ENCODE measurements around the gene PEAK1. TPM values are rescaled to one million over a fixed set of nuclear protein-coding genes. Genes with fewer than 3 reads are reported as not detected.

PEAK1 gene
- total RNA-seq, 2 donors from 2014 or later = 25.4 to 38.4 TPM

DNA sequence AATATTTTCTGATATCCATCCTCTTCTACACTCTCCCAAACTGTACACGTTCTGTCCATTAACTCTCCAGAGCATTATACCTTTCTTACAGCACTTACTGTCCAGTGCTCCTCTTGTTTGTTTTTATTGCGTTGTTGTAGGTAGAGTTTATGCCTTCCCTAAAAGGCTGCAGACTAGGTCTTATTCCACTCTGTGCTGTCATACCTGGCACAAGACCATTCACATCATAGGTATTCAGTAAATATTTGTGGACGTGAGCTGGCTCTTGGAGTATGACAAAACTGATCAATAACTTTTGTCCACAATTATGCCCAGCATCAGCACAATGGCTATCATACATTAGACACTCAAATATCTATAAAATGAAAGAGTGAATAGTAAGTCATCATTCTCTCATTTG is 5.2 kb upstream of the PEAK1 start:
- H3K9me3 Mint-ChIP-seq = no peaks in the 10 kb centered on the region
- no peak overlapping the region for H3K27ac Mint-ChIP-seq
- Histone ChIP-seq H3K4me3 (ENCODE audit: low read length) (no peak overlapping the region), H3K4me1 (ENCODE audit: control insufficient read depth, insufficient read depth, low read length) (no peaks in the 10 kb centered on the region), H3K36me3 (ENCODE audit: control insufficient read depth, insufficient read depth, low read length) (no peaks in the 10 kb centered on the region), H3K27me3 (ENCODE audit: control insufficient read depth, insufficient read depth, low read length, poor library complexity, severe bottlenecking) (no peaks in the 10 kb centered on the region), H3K9ac (ENCODE audit: extremely low read depth, low read length, poor library complexity, severe bottlenecking) (no peak overlapping the region), H3K9me3 (ENCODE audit: control insufficient read depth, low read length) (no peaks in the 10 kb centered on the region), H3K27ac (ENCODE audit: low read depth, low read length) (no peak overlapping the region)
- TF ChIP-seq, protein P1, sequence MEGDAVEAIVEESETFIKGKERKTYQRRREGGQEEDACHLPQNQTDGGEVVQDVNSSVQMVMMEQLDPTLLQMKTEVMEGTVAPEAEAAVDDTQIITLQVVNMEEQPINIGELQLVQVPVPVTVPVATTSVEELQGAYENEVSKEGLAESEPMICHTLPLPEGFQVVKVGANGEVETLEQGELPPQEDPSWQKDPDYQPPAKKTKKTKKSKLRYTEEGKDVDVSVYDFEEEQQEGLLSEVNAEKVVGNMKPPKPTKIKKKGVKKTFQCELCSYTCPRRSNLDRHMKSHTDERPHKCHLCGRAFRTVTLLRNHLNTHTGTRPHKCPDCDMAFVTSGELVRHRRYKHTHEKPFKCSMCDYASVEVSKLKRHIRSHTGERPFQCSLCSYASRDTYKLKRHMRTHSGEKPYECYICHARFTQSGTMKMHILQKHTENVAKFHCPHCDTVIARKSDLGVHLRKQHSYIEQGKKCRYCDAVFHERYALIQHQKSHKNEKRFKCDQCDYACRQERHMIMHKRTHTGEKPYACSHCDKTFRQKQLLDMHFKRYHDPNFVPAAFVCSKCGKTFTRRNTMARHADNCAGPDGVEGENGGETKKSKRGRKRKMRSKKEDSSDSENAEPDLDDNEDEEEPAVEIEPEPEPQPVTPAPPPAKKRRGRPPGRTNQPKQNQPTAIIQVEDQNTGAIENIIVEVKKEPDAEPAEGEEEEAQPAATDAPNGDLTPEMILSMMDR (conservative IDR thresholded peaks at IDR 0.05) = no peak
- H3K27me3 Mint-ChIP-seq (ENCODE audit: insufficient read depth) = no peaks in the 10 kb centered on the region
- no peak overlapping the region for H3K4me3 Mint-ChIP-seq
- 92 to 100% methylated on average over 1 to 3 of the region's 3 CpGs for WGBS, 2 experiments (ENCODE audit: insufficient coverage in 1 of 2, insufficient read length in 1 of 2)
- DNase-seq = no peak
- peaks cover 13% of the 10 kb centered on the region for H3K4me1 Mint-ChIP-seq
- no peaks in the 10 kb centered on the region for H3K36me3 Mint-ChIP-seq (ENCODE audit: low read depth)

DNA sequence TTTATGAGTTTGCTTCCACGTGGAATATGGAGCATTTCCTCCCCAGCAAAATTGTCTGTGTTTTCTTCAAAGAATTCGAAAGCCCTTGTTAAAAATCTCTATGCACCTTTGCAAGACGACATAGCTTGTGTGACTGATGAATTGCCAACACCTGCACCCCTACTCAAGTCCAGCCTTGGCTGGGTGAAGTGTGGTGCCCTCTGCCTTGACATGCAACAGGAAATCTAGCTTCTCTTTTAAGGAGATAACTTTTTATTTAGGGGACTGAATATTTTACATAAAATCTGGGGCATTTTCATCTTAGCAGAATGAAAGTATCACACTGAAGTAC is 1.4 kb upstream of the PEAK1 start:
- Histone ChIP-seq H3K27me3 (ENCODE audit: control insufficient read depth, insufficient read depth, low read length, poor library complexity, severe bottlenecking) (no peaks in the 10 kb centered on the region), H3K36me3 (ENCODE audit: control insufficient read depth, insufficient read depth, low read length) (no peaks in the 10 kb centered on the region), H3K9me3 (ENCODE audit: control insufficient read depth, low read length) (no peaks in the 10 kb centered on the region), H3K27ac (ENCODE audit: low read depth, low read length) (no peak overlapping the region), H3K4me3 (ENCODE audit: low read length) (peak overlapping the region; percentile 88), H3K9ac (ENCODE audit: extremely low read depth, low read length, poor library complexity, severe bottlenecking) (peak overlapping the region; percentile 69), H3K4me1 (ENCODE audit: control insufficient read depth, insufficient read depth, low read length) (no peaks in the 10 kb centered on the region)
- DNase-seq = peak; percentile 59
- TF ChIP-seq, protein P1 (conservative IDR thresholded peaks at IDR 0.05) = no peak
- Mint-ChIP-seq H3K27ac (peak overlapping the region; percentile 94), H3K27me3 (ENCODE audit: insufficient read depth) (peaks cover 16% of the 10 kb centered on the region), H3K9me3 (no peaks in the 10 kb centered on the region), H3K4me1 (peaks cover 27% of the 10 kb centered on the region), H3K36me3 (ENCODE audit: low read depth) (no peaks in the 10 kb centered on the region), H3K4me3 (peak overlapping the region; percentile 81)
- WGBS, 2 experiments (ENCODE audit: insufficient coverage in 1 of 2, insufficient read length in 1 of 2) = 0% methylated on average over 2 to 3 of the region's 3 CpGs

DNA sequence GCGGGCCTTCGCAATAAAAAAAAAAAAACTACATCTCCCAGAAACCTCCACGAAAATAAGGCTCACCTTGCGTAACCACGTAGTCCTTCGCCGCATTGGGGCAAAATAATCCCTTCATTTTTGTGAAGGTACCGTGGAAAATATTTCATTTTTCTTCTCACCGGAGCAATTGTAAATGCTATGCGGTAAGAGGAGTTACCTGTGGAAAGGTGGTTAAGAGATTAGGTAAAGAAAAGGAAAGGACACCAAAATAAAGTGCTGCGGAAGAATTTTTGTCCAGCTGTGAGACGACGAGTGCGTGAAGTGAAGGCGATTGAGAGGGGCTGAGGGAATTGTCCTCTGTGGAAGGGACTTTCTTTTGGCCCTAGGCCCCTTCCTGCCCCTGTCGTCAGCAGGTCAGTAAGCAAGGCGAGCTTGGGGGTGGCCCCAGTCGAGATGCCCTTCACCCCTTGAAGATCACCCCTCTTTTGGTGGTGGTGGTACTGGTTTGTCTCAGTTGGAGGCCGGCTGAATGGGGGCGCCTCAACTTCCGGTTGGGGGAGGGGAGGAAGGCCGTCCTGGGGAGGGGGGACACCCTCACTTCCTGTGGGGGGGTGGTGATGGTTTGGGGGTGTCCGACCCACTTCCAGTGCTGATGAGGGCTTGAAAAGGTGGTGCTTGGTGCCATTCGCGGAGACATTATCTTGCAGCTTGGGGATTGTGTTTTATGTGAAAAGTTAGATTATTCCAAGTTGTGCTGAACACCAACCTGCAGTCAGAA is 886 bp upstream of the PEAK1 start, which contains the start of gene HMG20A:
Gene HMG20A (plus strand): TSS at position 279 of the 760 bp plus-strand sequence. CDS start 37,520 bp downstream, outside the sequence.
- peak; percentile 82 for DNase-seq
- Mint-ChIP-seq H3K27me3 (ENCODE audit: insufficient read depth) (peaks cover 16% of the 10 kb centered on the region), H3K27ac (peak within 1 kb of the TSS; percentile 94), H3K9me3 (no peaks in the 10 kb centered on the region), H3K4me1 (peaks cover 27% of the 10 kb centered on the region), H3K36me3 (ENCODE audit: low read depth) (no peaks in the 10 kb centered on the region), H3K4me3 (peak within 1 kb of the TSS; percentile 81)
- H3K27ac ChIP-seq (ENCODE audit: low read depth, low read length) = peak within 1 kb of the TSS; percentile 21
- H3K4me3 ChIP-seq (ENCODE audit: low read length) = peak within 1 kb of the TSS; percentile 88
- TF ChIP-seq, protein P1 (conservative IDR thresholded peaks at IDR 0.05) = no peak
- no peaks in the 10 kb centered on the region for H3K36me3 ChIP-seq (ENCODE audit: control insufficient read depth, insufficient read depth, low read length)
- no peaks in the 10 kb centered on the region for H3K27me3 ChIP-seq (ENCODE audit: control insufficient read depth, insufficient read depth, low read length, poor library complexity, severe bottlenecking)
- H3K9me3 ChIP-seq (ENCODE audit: control insufficient read depth, low read length) = no peaks in the 10 kb centered on the region
- 0 to 2% methylated on average over 14 to 24 of the region's 25 CpGs for WGBS, 2 experiments (ENCODE audit: insufficient coverage in 1 of 2, insufficient read length in 1 of 2)
- H3K9ac ChIP-seq (ENCODE audit: extremely low read depth, low read length, poor library complexity, severe bottlenecking) = peak within 1 kb of the TSS; percentile 69
- H3K4me1 ChIP-seq (ENCODE audit: control insufficient read depth, insufficient read depth, low read length) = no peaks in the 10 kb centered on the region

All from endodermal cell (in vitro differentiated cells).